ENCODE results near the gene DRD2.

DRD2 gene

DNA sequence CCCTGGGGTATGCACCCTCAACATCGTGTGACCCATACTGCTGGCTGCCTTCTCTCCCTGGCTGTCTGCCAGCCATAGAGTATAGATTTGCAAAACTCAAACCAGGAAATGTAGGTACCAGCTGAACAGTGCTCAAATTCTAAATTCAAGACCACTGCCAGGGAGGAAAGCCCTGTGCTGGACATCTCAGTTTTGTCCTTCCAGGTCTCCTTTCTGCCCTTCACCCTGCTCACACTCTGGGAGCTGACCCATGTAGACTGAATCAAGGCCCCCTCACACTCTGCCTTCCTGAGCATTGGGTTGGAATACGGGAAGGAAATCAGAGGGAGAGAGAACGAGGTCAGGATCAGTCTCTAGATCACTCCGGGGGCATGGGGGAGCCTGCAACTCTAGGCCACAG lies 12.4 kb upstream of the DRD2 start:
- no peak for DNase-seq (ENCODE audit: low read depth in 2 of 3, low spot score in 2 of 3)

DNA sequence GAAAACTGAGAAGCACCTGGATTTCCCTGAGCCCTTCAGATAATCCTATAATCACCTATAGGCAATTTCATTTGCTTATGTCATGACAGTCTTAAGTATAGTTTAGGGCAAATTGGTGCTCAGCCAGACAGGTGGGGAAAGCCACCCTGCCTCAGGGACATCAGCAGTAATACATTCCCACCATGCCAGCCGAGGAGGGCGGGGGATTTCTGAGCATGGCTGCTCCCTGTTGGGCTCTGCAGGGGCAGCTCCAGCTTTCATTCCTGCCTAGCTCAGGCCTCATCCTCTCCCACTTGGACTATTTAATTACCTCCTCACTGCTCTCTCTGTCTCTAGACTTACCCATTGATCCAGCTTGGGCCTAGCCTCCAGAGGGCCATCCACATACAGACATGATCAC lies 9.0 kb upstream of the DRD2 start:
- DNase-seq (ENCODE audit: low read depth in 2 of 3, low spot score in 2 of 3) = no peak

DNA sequence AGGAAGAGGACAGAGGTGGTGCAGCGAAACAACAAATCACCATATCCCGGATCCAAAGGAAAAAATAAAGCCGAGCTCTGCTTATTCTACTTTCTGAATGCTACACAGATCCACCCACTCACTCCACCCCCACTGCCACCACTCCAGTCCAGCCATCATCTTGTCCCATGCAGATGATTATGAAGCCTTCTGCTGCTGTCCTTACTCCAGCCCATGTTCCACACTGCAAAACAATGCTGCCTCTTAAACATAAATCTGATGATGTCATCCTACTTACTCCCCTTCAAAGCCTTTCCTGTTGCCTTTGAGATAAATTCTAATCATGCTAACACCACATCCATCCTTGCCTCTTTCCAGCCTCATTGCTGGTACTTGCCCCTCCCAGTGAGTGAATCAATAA lies 6.5 kb upstream of the DRD2 start:
- DNase-seq (ENCODE audit: low read depth in 2 of 3, low spot score in 2 of 3) = no peak

DNA sequence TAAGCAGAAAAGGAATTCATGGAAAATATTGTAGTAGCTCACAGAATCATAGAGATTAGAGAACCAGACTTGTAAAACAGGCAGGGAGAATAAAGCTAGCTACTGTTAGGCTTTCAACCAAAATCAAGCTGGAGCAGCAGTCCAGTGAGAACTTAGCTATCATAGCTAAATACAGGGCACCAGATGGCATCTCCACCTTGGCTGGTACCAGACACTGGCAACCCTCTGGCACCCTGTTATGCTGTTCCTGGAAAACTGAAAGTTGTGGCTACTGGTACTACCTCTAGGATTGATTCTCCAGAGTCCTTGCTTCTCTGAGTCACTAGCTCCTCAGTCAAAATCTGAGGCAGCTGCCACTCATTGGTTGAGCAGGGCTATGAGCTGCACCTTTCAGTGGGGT lies 6.0 kb upstream of the DRD2 start:
- DNase-seq (ENCODE audit: low read depth in 2 of 3, low spot score in 2 of 3) = no peak

DNA sequence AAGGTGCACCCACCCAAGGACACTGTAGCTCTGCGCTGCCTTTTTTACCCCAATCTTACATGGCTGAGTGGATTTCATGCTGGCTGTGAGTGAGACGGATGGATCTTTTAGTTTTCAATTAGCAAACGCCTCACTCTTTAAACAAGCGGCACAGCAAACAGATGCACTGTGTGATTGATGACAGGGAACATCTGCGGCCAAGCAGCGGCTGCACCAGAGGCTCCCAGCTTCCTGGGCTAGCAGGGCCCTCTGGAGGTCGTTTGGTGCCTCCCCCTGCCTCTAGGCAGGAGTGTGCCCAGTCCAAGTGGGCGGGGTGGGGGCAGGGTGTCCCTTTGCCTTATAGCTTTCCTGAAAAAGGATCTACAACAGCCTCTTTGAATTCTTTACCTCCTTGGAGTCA lies 2.1 kb upstream of the DRD2 start:
- no peak for DNase-seq (ENCODE audit: low read depth in 2 of 3, low spot score in 2 of 3)

DNA sequence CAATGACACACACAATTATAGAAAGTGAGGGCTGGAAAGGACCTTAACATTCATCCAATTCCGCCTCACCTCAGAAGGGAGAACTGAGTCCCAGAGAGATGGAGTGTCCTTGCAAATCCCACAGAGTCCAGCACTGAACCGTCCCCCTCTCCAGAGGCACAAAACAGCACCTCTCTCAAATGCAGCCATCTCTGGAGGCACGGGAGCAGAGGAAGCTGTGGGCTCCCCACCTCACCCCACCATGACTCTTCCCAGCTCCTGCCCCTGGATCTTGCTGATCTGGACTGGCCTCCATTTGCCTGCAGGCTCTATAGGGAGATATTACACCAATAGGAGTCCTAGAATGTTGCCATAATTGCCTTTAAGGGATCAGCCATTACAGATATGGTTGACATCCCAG lies 1.4 kb upstream of the DRD2 start:
- DNase-seq (ENCODE audit: low read depth in 2 of 3, low spot score in 2 of 3) = no peak

DNA sequence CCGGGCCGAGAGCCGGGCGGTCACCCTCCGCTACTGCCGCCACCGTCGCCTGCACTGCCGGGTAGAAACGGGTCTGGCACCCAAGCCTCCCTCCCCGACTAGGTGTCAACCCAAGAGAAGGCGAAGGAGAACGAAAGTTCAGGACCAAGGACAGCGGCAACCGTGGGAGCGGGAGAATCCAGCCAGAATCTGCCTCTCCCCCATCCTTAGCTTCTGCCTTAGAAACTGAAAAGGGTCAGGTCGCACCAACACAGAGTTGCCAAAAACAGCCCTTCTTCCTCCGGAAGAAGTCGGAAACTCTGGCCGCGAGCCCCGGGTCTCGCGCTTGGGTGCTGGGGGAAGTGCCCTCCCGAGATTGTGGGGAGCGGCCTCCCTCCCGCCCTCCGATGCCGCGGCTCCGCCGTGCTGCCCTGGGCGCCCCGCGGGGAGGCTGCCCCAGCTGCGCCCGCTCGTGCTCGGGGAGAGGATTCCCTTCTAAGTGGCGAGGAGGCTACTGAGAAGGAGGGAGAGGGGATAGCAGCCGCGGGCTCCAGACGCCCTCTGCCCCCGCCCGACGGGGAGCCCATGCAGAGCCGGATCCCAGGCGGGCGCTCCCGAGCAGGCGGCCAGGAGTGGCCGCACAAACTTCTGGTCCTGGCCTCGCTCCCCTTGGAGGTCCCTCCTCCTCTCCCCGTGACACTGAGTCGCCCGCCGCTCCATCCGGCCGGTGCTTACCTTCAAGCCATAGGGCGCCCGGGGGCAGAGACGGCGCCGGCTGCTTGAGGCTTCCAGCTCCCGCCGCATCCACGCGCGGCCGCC lies 637 bp downstream of the DRD2 start:
- DNase-seq (ENCODE audit: low read depth in 2 of 3, low spot score in 2 of 3) = peak; percentile 10 to 24 (median 16)

DNA sequence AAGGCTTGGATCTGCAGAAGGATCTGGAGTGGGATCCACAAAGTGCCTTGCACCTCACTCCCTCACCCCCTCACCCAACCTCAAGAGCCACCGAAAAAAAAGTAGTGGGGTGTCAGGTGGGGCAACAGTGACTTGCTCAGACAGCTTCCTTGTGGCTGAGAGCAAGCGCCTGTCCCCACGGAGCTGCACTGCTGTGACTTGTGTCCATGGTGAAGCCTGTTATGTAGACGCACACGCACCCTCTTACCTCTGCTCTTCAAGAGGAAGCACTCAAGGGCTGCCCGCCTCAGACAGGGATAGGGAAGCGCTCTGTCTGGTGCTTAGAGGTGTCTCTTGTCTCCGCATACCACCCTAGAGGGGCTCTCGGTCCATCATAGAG lies 1.2 kb downstream of the DRD2 start:
- DNase-seq (ENCODE audit: low read depth in 2 of 3, low spot score in 2 of 3) = no peak

DNA sequence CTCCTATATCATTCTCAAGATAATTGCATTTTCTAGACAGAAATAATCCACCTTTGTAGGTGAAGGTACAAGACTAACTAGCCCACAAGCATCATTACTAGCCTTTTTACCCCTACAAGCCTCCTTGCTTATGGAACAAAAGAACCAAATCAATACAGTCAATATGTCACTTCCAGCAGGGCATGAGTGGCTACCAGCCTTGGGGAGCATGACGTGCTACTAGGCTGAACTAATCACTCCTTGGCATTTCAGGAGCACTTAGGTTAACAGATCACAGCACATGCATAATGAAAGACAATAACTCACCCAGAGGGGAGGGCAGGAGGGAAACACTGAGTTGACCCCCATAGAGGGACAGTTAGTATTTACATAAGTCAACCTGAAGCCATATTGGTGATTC lies 2.7 kb downstream of the DRD2 start:
- DNase-seq (ENCODE audit: low read depth in 2 of 3, low spot score in 2 of 3) = no peak

DNA sequence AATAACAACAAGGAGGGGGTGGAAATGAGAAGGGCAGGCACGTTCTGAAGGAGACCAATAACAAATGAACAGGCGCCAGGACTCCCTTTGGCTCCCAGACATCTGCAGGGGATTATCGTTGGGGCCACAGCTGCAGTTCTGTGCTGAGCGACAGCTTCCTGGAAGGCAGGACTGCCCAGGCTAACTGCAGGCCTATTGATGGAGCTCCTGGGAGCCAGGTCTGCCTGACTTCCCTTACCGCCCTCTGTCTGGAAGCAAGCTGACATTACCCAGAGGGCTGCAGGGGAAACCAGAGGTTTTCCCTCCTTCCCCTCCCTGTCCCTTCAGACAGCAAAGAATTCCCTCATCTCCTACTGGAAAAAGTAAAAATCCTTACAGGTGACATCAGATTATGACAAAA lies 5.0 kb downstream of the DRD2 start:
- DNase-seq (ENCODE audit: low read depth in 2 of 3, low spot score in 2 of 3) = no peak

DNA sequence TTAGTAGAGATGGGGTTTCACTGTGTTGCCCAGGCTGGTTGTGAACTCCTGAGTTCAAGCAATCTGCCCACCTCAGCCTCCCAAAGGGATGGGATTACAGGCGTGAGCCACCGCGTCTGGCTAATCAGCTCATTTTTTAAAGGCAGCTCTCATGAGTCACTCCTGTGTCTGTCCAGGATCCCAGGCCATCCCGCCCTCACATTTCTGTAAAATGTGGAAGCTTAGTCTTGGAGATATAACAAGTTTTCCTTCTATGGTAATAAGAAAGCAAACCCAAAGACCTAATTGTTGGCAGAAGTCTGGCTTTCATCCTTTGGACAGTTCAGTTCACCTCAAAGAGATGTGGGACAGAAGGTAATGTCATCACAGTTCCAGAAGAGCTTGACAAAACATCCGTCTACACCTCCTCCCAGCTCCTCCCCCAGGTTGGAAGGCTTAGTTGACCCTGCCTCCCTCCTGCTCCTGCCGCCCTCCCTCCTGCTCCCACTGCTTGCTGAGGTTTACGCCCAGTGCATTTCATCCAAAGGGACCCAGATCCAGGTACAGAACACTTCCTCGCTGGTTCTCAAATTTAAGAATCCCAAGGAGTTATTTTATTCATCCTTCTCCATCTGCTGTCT lies 6.4 kb downstream of the DRD2 start:
- DNase-seq (ENCODE audit: low read depth in 2 of 3, low spot score in 2 of 3) = no peak

DNA sequence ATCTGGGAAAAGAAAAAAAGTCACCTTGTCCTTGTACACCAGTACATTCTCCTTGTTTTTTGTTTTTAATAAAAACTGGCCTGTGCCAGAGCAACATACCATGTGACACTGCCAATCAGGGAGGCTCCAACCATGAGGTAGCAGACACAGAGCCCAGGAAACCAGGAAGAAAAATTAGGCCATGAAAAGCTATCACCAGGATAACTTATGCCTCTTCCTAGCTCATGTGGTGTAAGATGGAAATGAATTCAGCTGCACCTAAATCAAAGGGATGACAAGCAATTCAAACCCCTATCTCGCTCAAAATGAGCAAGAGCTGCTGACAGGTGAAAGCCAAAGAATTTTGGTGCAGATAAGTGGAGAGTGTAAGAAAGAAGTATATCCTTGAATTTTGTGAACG lies 7.7 kb downstream of the DRD2 start:
- DNase-seq (ENCODE audit: low read depth in 2 of 3, low spot score in 2 of 3) = no peak

DNA sequence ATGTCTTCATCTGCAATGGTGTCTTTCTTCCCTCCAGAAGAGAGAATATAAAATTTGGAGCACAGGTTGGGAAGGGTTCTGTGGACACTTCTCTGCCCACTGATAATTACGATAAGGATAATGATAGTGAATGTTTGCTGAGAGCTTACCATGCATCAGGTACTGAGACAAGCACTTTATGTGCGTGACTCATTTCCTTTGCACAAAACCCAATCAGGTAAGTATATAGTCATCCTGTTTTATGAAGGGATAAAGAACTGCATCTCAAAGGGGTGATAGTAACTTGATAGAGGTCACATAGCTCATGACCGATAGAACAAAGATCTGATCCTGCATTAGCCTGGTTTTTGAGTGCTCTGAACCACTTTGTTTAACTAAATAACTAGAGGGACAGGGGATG lies 9.4 kb downstream of the DRD2 start:
- no peak for DNase-seq (ENCODE audit: low read depth in 2 of 3, low spot score in 2 of 3)

DNA sequence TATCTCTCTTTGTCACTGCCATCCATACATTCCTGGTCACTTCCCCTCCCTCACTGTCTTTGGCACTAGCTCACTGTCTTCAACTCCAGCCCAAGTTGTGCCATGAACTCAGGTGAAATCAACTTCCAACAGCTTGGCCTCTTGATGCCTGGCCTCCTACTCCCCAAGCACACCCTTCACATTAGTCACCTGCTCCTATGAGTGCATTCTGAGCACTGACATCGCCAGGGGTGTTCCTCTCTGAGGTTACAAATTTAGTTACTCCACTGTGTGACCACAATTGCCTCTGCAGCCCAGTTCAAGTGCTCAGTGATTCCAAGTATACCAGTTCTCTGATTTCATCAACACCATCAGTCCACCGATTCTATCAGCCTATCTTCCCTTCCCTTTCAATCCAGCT lies 10.8 kb downstream of the DRD2 start:
- no peak for DNase-seq (ENCODE audit: low read depth in 2 of 3, low spot score in 2 of 3)

DNA sequence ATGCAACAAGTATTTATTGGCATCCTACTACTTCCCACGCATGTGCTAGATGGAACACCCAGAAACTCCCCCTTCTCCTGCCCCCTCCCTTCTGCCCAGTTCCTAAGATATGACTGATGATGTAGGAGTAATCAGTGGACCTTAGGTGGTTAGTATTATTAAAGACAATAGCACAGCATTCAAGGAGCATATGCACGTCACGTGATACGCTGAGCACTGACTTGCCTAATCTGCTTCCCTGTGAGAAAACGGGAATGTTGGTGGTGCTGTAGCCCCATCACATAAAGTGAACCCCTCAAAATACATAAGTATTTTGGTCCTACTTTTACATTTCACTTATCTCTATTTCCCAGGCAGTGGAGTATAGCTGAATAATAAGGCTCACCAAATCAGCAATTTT lies 12.4 kb downstream of the DRD2 start:
- no peak for DNase-seq (ENCODE audit: low read depth in 2 of 3, low spot score in 2 of 3)

DNA sequence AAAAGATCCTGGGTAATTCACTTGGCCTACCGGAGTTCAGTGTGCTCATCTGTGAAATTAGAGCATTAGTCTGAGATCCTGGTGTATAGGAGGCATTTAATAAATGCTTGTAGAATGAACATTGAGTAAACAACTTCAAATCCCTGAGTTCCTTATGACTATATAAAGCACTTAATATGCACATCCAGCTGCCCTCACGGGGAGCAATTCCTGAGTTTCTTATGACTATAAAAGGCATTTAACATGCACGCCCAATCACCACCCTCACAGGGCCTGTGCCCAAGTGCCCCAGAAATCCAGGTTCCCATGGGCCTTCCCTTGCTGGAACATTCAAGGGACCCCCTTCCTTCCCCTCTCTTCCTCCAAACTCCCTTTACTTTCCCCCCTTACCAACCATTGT lies 13.6 kb downstream of the DRD2 start:
- DNase-seq (ENCODE audit: low read depth in 2 of 3, low spot score in 2 of 3) = no peak

DNA sequence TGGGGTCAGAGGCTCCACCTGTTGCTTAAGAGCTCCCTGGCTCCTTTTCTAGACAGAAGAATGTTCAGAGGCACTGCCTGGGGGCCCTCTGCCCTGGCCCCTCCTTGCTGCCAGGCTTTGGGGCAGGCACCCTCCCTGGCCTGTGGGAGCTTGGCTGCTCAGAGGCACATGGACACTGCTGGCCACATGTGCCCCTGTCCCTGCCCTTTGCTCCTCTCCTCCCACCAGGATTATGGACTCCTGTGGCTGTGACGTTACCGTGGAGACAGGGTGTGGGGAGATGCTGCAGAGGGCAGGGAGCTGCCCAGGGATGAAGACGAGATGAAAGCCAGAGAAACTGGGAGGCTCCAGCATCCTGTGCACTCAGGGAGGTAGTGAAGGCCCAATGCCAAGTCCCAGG lies 14.7 kb downstream of the DRD2 start:
- DNase-seq (ENCODE audit: low read depth in 2 of 3, low spot score in 2 of 3) = no peak

DNA sequence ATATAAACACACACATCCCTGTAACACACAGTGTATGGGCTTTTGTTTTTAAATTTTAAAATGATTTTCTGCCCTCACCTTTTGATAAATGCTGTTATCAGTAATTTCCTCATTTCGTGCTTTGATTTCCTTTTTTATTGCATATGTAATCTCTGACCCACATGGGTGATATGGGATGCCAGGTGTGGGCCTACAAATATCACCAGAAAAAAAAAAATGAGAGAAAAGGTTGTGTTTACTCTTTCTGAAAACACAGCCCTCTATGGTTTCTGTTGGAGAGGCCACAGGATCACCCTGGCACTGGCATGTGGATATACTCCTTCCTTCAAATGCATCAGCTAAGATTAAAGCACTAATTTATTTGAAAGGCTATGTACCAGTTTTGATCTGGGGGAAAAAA lies 17.0 kb downstream of the DRD2 start:
- DNase-seq (ENCODE audit: low read depth in 2 of 3, low spot score in 2 of 3) = no peak

DNA sequence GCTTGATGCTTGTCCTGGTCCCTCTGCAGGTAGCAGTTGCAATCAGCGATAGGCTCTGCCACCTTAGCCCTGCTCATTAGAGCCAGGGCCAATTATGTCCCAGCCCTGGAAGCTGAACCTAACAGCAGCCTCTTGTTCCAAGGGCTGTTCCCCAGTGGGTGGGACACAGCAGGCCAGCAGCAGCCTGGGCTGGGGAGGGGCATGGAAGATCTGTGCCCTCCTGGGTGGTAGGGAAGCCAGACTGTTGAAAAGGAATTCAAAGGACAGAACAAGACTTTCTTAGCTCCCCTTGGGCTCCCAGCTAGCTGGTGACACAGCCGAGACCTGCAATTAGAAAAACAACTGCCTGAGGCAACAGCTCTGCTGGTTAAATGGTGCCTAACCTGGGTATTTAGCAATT lies 17.4 kb downstream of the DRD2 start:
- no peak for DNase-seq (ENCODE audit: low read depth in 2 of 3, low spot score in 2 of 3)

DNA sequence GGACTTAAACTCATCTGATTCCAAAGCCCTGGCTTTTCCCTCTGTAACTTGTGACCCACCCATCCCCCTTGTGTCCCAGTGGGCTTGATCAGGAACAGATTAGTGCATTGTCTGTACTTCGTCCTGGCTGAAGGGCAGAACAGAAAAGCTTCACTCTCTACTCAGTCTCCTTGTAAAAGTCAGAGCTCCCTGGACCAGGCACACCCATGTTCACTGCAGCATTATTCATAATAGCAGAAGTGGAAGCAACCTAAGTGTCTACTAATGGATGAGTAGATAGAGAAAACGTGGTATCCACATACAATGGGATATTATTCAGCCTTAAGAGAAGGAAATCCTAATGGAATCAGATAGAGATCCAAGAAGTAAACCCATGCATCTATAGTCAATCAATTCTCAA lies 20.7 kb downstream of the DRD2 start:
- DNase-seq (ENCODE audit: low read depth in 2 of 3, low spot score in 2 of 3) = no peak

DNA sequence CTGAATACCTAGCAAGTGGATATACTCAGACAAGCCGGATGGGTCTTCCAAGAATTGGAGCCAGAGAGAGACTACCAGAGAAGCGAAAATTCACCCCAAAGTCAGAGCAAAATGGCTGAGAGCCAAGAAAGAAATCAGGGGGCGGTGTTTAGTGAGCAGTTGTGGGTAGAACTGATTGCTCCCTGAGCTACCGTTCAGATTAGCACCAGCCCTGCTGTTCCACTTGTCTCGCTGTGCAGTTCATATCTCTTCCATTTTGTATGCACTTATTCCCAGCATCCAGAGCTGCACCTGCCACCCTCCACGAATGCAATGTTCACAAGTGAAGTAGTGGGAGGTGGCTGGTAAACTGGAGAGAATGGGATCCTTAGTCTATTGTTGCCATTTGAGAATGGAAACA lies 25.5 kb downstream of the DRD2 start:
- DNase-seq (ENCODE audit: low read depth in 2 of 3, low spot score in 2 of 3) = no peak

DNA sequence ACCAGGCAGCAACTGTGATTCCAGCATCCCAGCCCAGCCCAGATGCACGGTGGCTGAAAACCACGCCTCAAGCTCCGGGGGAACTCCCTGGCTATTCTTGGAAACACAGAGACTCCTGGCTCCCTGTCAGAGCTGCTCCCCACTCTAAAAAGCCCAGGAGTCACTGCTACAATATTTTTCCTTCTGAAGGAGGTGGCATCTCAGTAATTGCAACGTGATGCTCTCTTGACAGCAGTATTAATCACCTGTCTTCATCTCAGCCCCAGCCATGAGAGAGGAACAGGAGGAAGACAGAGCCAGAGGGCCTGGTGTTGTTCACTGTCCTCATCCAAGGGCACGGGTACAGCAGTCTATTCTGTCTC lies 26.9 kb downstream of the DRD2 start:
- no peak for DNase-seq (ENCODE audit: low read depth in 2 of 3, low spot score in 2 of 3)

DNA sequence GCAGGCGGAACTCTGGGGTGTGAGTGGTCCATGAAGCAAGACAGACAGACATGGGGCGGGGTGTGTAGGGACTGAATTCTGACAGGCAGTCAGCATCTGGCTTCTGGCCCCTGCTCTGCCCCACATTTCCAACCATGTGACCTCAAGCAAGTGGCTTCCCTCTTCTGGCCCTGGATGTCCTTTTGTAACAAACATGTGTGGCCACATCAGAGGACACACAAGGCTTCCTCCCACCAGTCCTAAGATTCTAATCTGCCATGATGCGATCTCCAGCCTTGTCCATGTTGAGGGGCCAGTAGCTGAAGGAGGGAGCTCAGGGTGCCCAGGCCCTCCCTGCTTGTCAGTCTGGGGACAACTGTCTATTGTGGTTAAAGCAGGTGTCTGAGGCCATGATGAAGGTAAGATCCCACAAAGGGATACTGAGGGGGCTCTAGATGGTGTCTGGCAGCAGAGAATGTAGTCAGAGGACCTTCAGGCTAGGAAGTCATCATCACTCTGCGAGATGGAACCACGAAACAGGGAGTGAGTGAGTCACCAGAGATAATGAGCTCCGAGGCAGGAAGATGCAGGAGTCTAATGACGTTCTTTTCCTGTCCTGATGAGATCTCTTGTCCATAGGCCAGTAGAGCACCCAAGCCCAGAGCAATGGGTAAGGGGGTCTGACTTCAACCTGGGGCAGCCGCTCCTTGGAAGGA lies 27.4 kb downstream of the DRD2 start:
- no peak for DNase-seq (ENCODE audit: low read depth in 2 of 3, low spot score in 2 of 3)

All from activated CD8-positive, alpha-beta memory T cell treated with anti-CD3 and anti-CD28 coated beads for 48 hours (primary cell).